ENCODE data around the gene CAPRIN2. TPM values are rescaled to one million over a fixed set of nuclear protein-coding genes. Genes with fewer than 3 reads are reported as not detected.

Gene CAPRIN2
- total and polyA plus RNA-seq, 2 of the 8 experiments (the other 6 are each of a cell fraction or from before 2014, with no cell fraction given), result 24.8 to 52.0 TPM

- TF ChIP-seq CHD7 (IDR thresholded peaks at IDR 0.05; ENCODE audit: insufficient replicate concordance, low read length) (no peak), BACH1 (IDR thresholded peaks at IDR 0.05; ENCODE audit: low read length) (no peak), SP1 (IDR thresholded peaks at IDR 0.05; ENCODE audit: low read depth, low read length) (no peak), SIX5 (IDR thresholded peaks at IDR 0.05; ENCODE audit: low read depth, low read length) (no peak), SRF (IDR thresholded peaks at IDR 0.05; ENCODE audit: low read depth, low read length) (no peak), USF2 (IDR thresholded peaks at IDR 0.05; ENCODE audit: low read length) (no peak), KDM5A (IDR thresholded peaks at IDR 0.05; ENCODE audit: low read length) (no peak)
Measured at GRCh38 chr12:30783946-30784345, 29.2 kb upstream of the CAPRIN2 start (continued).

Data from H1 (cell line).